ENCODE data around the gene GPR3.
A peak's percentile ranks its signal among the peaks of the same experiment; 100 is the strongest.

The GPR3 gene

GRCh38 chr1:27417713-27418112 lies 25.3 kb downstream of the GPR3 start:
- H3K4me3 ChIP-seq (replicated peaks in 1 of 2; ENCODE audit: low read depth in 2 of 2, low read length in 2 of 2) = no peak overlapping the region
- TF ChIP-seq CTCF (IDR thresholded peaks at IDR 0.05; ENCODE audit: low read depth, low read length) = no peak
- no peak for DNase-seq (ENCODE audit: low read depth in 2 of 2)

GRCh38 chr1:27418326-27419185 lies 26.1 kb downstream of the GPR3 start:
- TF ChIP-seq CTCF (IDR thresholded peaks at IDR 0.05; ENCODE audit: low read depth, low read length) = no peak
- peak; percentile 96 to 97 for DNase-seq (ENCODE audit: low read depth in 2 of 2)
- H3K4me3 ChIP-seq (replicated peaks in 1 of 2; ENCODE audit: low read depth in 2 of 2, low read length in 2 of 2) = no peak overlapping the region

GRCh38 chr1:27423709-27424108 lies 31.3 kb downstream of the GPR3 start:
- no peak for TF ChIP-seq CTCF (IDR thresholded peaks at IDR 0.05; ENCODE audit: low read depth, low read length)
- no peak overlapping the region for H3K4me3 ChIP-seq (replicated peaks in 1 of 2; ENCODE audit: low read depth in 2 of 2, low read length in 2 of 2)
- no peak for DNase-seq (ENCODE audit: low read depth in 2 of 2)

GRCh38 chr1:27427329-27427728 lies 34.9 kb downstream of the GPR3 start:
- DNase-seq (ENCODE audit: low read depth in 2 of 2) = no peak
- no peak overlapping the region for H3K4me3 ChIP-seq (replicated peaks in 1 of 2; ENCODE audit: low read depth in 2 of 2, low read length in 2 of 2)
- TF ChIP-seq CTCF (IDR thresholded peaks at IDR 0.05; ENCODE audit: low read depth, low read length) = no peak

GRCh38 chr1:27427816-27428315 lies 35.4 kb downstream of the GPR3 start:
- DNase-seq (ENCODE audit: low read depth in 2 of 2) = no peak
- no peak for TF ChIP-seq CTCF (IDR thresholded peaks at IDR 0.05; ENCODE audit: low read depth, low read length)
- no peak overlapping the region for H3K4me3 ChIP-seq (replicated peaks in 1 of 2; ENCODE audit: low read depth in 2 of 2, low read length in 2 of 2)

GRCh38 chr1:27428316-27429028 lies 36.0 kb downstream of the GPR3 start:
- no peak overlapping the region for H3K4me3 ChIP-seq (replicated peaks in 1 of 2; ENCODE audit: low read depth in 2 of 2, low read length in 2 of 2)
- DNase-seq (ENCODE audit: low read depth in 2 of 2) = peak in 1 of 2 donors; percentile 47
- TF ChIP-seq CTCF (IDR thresholded peaks at IDR 0.05; ENCODE audit: low read depth, low read length) = no peak
